K562 (cell line): ENCODE data around the gene SHISAL2A. TPM values are rescaled to one million over a fixed set of nuclear protein-coding genes. Genes with fewer than 3 reads are reported as not detected.

Experiments
- ATAC-seq: fragments of 200-7000 bp; cut with Tn5 transposase; 3 replicates; pipeline ENCODE4 v1.9.1; 2020; ENCODE audit warnings: moderate library complexity
- BruUV-seq: library from RNA; stranded (reverse); fragments of 400-500 nt; replicated peaks from 2 replicates; lab custom pipeline; 2021; lab: Mats Ljungman, UMichigan
- CTCF ChIA-PET: fragments of 300-600 bp; formaldehyde crosslinking; extraction: SDS; loops from one replicate; lab custom pipeline; 2021; ENCODE audit warnings: low intra/inter-chr PET ratio; lab: Yijun Ruan, JAX
- POLR2A ChIA-PET: fragments of 300-600, 350-650 bp; sonication (Branson Sonifier 250); formaldehyde crosslinking; extraction: SDS; loops from one replicate; lab custom pipeline; 2021; ENCODE audit warnings: antibody characterized with exemption, inconsistent platforms; lab: Yijun Ruan, JAX
- DNase-seq, 4 experiments: peaks; one replicate each; pipeline versions ENCODE4 v3.0.0 to v3.0.0-alpha.2; 2011 to 2018; ENCODE audit warnings: low spot score in 3 of 4, mixed read lengths in 3 of 4; ENCODE audit errors: extremely low read depth in 1 of 4
- FAIRE-seq: peaks from 2 replicates; lab custom pipeline; 2011; peaks lifted over from hg19 to GRCh38; lab: Jason Lieb, UNC
- H2AFZ ChIP-seq: 2 replicates; pipeline ENCODE4 v1.6.0; 2011; ENCODE audit warnings: low read depth, low read length, control low read depth, inconsistent platforms
- H3K27ac ChIP-seq: fragments of 200-600 bp; 3 replicates; pipeline ENCODE4 v1.8.0; 2011; ENCODE audit warnings: low read depth, mild to moderate bottlenecking, control low read depth, inconsistent platforms, low read length, moderate library complexity, mixed read lengths; ENCODE audit errors: extremely low read depth
- H3K27me3 ChIP-seq, 2 experiments: fragments of 300-600 bp in 1 of 2; 2 replicates in 1 of 2; 3 replicates in 1 of 2; pipeline versions ENCODE4 v1.6.0 to v1.8.0; 2011; ENCODE audit warnings: inconsistent platforms in 2 of 2, low read length in 2 of 2, mild to moderate bottlenecking in 1 of 2, mixed read lengths in 1 of 2, moderate library complexity in 1 of 2; ENCODE audit not compliant: control insufficient read depth in 2 of 2, insufficient read depth in 2 of 2
- H3K36me3 ChIP-seq: fragments of 300-600 bp; 3 replicates; pipeline ENCODE4 v1.8.0; 2011; ENCODE audit warnings: mild to moderate bottlenecking, low read length, inconsistent platforms; ENCODE audit not compliant: control insufficient read depth, insufficient read depth
- H3K4me1 ChIP-seq, 2 experiments: fragments of 200-600 bp in 1 of 2; replicated peaks in 1 of 2; 2 replicates in 1 of 2; 3 replicates in 1 of 2; pipeline versions ENCODE4 v1.5.1 to v1.8.0; 2011; ENCODE audit warnings: inconsistent platforms in 2 of 2, low read length in 2 of 2, mild to moderate bottlenecking in 1 of 2, mixed read lengths in 1 of 2, moderate library complexity in 1 of 2; ENCODE audit not compliant: control insufficient read depth in 2 of 2, insufficient read depth in 2 of 2
- H3K4me2 ChIP-seq: 2 replicates; pipeline ENCODE4 v1.6.1; 2011; ENCODE audit warnings: low read length, control low read depth, inconsistent platforms, mixed read lengths; ENCODE audit not compliant: insufficient read depth
- H3K4me3 ChIP-seq: fragments of 200-600 bp; sonication (generic), shearing (Covaris generic); 2 replicates; pipeline ENCODE4 v1.5.1; 2016; ENCODE audit warnings: control low read depth, inconsistent platforms
- H3K79me2 ChIP-seq: fragments of 200-600 bp; 3 replicates; pipeline ENCODE4 v1.8.0; 2011; ENCODE audit warnings: low read length, inconsistent platforms; ENCODE audit not compliant: control insufficient read depth, insufficient read depth
- H3K9ac ChIP-seq, 2 experiments: 2 replicates each; pipeline versions ENCODE4 v1.6.0 to v1.6.1; 2011; ENCODE audit warnings: low read depth in 2 of 2, low read length in 2 of 2, control low read depth in 1 of 2, inconsistent platforms in 1 of 2, mild to moderate bottlenecking in 1 of 2, mixed read lengths in 1 of 2; ENCODE audit not compliant: insufficient read depth in 1 of 2
- H3K9me1 ChIP-seq: one replicate; pipeline ENCODE4 v1.6.0; 2011; ENCODE audit warnings: inconsistent platforms, mild to moderate bottlenecking, low read length, moderate library complexity; ENCODE audit not compliant: control insufficient read depth, insufficient read depth
- H3K9me3 ChIP-seq: replicated peaks from 2 replicates; pipeline ENCODE4 v1.5.1; 2011; ENCODE audit warnings: low read depth, low read length, inconsistent platforms; ENCODE audit not compliant: control insufficient read depth, insufficient read depth
- H4K20me1 ChIP-seq: replicated peaks from 2 replicates; pipeline ENCODE4 v1.6.1; 2011; ENCODE audit warnings: low read length, inconsistent platforms, mixed read lengths; ENCODE audit not compliant: control insufficient read depth, insufficient read depth
- HMGN3 ChIP-seq: IDR thresholded peaks from 2 replicates; pipeline ENCODE4 v1.6.1; 2011; ENCODE audit warnings: borderline replicate concordance, low read depth, mild to moderate bottlenecking, mixed read lengths, low read length; ENCODE audit not compliant: insufficient read length; ENCODE audit errors: extremely low read depth
- KAT2B ChIP-seq: IDR thresholded peaks from one replicate; pipeline ENCODE4 v1.6.1; 2012; ENCODE audit warnings: low read depth, mild to moderate bottlenecking, control low read depth, inconsistent platforms, low read length, moderate library complexity
- PCBP1 ChIP-seq: fragments of 200-400 bp; formaldehyde crosslinking; IDR thresholded peaks from 2 replicates; pipeline ENCODE4 v1.6.1; 2018; ENCODE audit warnings: mild to moderate bottlenecking, low read depth, low read length; ENCODE audit not compliant: poor library complexity, severe bottlenecking
- PHF8 ChIP-seq: fragments of 200-600 bp; sonication (generic); IDR thresholded peaks from 2 replicates; pipeline ENCODE4 v1.6.1; 2012; ENCODE audit warnings: mixed run types, mild to moderate bottlenecking, inconsistent platforms, low read length, moderate library complexity, borderline replicate concordance
- POLR3A ChIP-seq: IDR thresholded peaks from 2 replicates; pipeline ENCODE4 v1.6.1; 2011; ENCODE audit warnings: borderline replicate concordance, mild to moderate bottlenecking, moderate library complexity; ENCODE audit not compliant: insufficient read length, insufficient read depth; ENCODE audit errors: extremely low read depth
- SAFB2 ChIP-seq: fragments of 200-400 bp; formaldehyde crosslinking; IDR thresholded peaks from 2 replicates; pipeline ENCODE4 v1.6.1; 2018; ENCODE audit warnings: borderline replicate concordance, low read length, low read depth, moderate library complexity; ENCODE audit not compliant: severe bottlenecking
- TEAD4 ChIP-seq, 2 experiments: sonication (generic) in 1 of 2; formaldehyde crosslinking in 1 of 2; IDR thresholded peaks; 2 replicates each; pipeline versions ENCODE4 v1.6.1 to v1.8.0; 2012 to 2022; ENCODE audit warnings: borderline replicate concordance in 1 of 2, inconsistent platforms in 1 of 2, low read length in 1 of 2, mild to moderate bottlenecking in 1 of 2, missing genetic modification reagents in 1 of 2
- ZNF175 ChIP-seq: fragments of 200-800 bp; sonication (Bioruptor generic); IDR thresholded peaks from 2 replicates; pipeline ENCODE4 v1.6.1; 2016; ENCODE audit warnings: low read depth, mild to moderate bottlenecking, missing genetic modification characterization, missing compliant biosample characterization
- ZNF347 ChIP-seq: fragments of 450-650 bp; formaldehyde crosslinking; IDR thresholded peaks from 2 replicates; pipeline ENCODE4 v1.4.0; 2020; ENCODE audit warnings: low read depth, mild to moderate bottlenecking, moderate library complexity
- WGBS: fragments of 100-300 bp; shearing (Covaris generic); methylation state at CpG from one replicate; pipeline ENCODE4 v1.1.6; 2016; ENCODE audit warnings: low coverage, mixed read lengths; ENCODE audit not compliant: insufficient coverage; ENCODE audit errors: missing lambda C conversion rate; 5-methylcytosine and 5-hydroxymethylcytosine counted together
- in situ Hi-C: fragments of 300-500 bp; cut with MboI; formaldehyde crosslinking; loops from 4 replicates; pipeline ENCODE4 v1.15.0; 2018; ENCODE audit warnings: inconsistent platforms, mixed read lengths
- intact Hi-C: fragments of 100-400 bp; cut with micrococcal nuclease; formaldehyde crosslinking; loops from 2 replicates; pipeline ENCODE4 v1.14.2; 2022
- polyA plus RNA-seq, 8 experiments: library from polyadenylated mRNA; depleted of rRNA in 4 of 8; stranded (reverse) in 5 of 8; unstranded in 3 of 8; fragments of >200 nt; fragmentation: Nextera tagmentation in 2 of 8; fragmentation: Illumina TruSeq in 1 of 8; extraction: Ambion mirVana in 2 of 8; extraction: Trizol in 1 of 8; gene quantifications; 2 replicates each; pipeline versions ENCODE4 v1.2.1 to v1.2.3, GENCODE V29; 2011 to 2014; ENCODE audit warnings: inconsistent platforms in 1 of 8, missing spikeins in 1 of 8
- total RNA-seq, 7 experiments: library from RNA; depleted of rRNA in 6 of 7; stranded (reverse); fragments of >200 nt in 6 of 7; fragmentation: Illumina TruSeq in 2 of 7; extraction: Trizol in 2 of 7; gene quantifications; 2 replicates each; pipeline versions ENCODE4 v1.2.1 to v1.2.3, GENCODE V29; 2011 to 2021; ENCODE audit warnings: low replicate concordance in 1 of 7
- TF ChIP-seq, protein P1 (sequence below): fragments of 250-450 bp; sonication (Bioruptor Pico); IDR thresholded peaks from 2 replicates; pipeline ENCODE4 v1.5.0; 2021; ENCODE audit warnings: mild to moderate bottlenecking, moderate library complexity
- TF ChIP-seq, protein P2 (sequence below): fragments of 450-650 bp; IDR thresholded peaks from 2 replicates; pipeline ENCODE4 v1.6.1; 2016

SHISAL2A gene
- total and polyA plus RNA-seq, 9 of the 15 experiments (the other 6 are each of a cell fraction or from before 2014, with no cell fraction given) = 0.11 TPM; not detected in 8

GRCh38 chr1:52697795-52698674 lies 65.1 kb downstream of the SHISAL2A start, which contains the start of gene COA7:
Gene COA7, minus strand, starts transcription at chr1:52698347. Its CDS starts 21 bp downstream, at chr1:52698326.
- Histone ChIP-seq H3K4me3 (peak within 1 kb of the TSS; percentile 82), H2AFZ (peak within 1 kb of the TSS; percentile 98), H3K9ac (peak within 1 kb of the TSS; percentile 92 to 99), H4K20me1 (no peaks in the 10 kb centered on the region), H3K4me2 (peak within 1 kb of the TSS; percentile 89), H3K27ac (peak within 1 kb of the TSS; percentile 96), H3K79me2 (peaks cover 56% of the 10 kb centered on the region), H3K36me3 (peaks cover 30% of the 10 kb centered on the region), H3K27me3 (no peaks in the 10 kb centered on the region), H3K9me3 (peaks cover 1% of the 10 kb centered on the region; the same call in 1 of the 2 replicates), H3K9me1 (no peaks in the 10 kb centered on the region), H3K4me1 (peaks cover 7 to 13% of the 10 kb centered on the region in 2 experiments; a peak in 4 of 5 replicates)
- peak; percentile 90 for ATAC-seq
- ChIA-PET POLR2A (interaction anchor here (0.9 to 2.4 kb wide), 5 partner anchors 9 to 332 kb away, joined by 3 to 18 read pairs (median 6); partner anchors contain the start of genes CC2D1B, ORC1 and PRPF38A), CTCF (interaction anchor here (0.7 kb wide), 2 partner anchors 90 to 128 kb away, joined by 3 read pairs; no protein-coding TSS in a partner anchor)
- no TSS peak for BruUV-seq
- FAIRE-seq = peak; percentile 75
- WGBS = under 1% methylated on average over 52 of the region's 68 CpGs
- in situ Hi-C loops = loop anchor here (25.0 kb wide), 1 partner anchor 561 kb away; the partner anchor contains the start of gene ZFYVE9
- peak; percentile 93 to 96 (median 94) for DNase-seq
- intact Hi-C loops = loop anchor here (5.0 kb wide), 1 partner anchor 144 kb away; the partner anchor contains the start of gene ZYG11A
- TF ChIP-seq, protein P1, sequence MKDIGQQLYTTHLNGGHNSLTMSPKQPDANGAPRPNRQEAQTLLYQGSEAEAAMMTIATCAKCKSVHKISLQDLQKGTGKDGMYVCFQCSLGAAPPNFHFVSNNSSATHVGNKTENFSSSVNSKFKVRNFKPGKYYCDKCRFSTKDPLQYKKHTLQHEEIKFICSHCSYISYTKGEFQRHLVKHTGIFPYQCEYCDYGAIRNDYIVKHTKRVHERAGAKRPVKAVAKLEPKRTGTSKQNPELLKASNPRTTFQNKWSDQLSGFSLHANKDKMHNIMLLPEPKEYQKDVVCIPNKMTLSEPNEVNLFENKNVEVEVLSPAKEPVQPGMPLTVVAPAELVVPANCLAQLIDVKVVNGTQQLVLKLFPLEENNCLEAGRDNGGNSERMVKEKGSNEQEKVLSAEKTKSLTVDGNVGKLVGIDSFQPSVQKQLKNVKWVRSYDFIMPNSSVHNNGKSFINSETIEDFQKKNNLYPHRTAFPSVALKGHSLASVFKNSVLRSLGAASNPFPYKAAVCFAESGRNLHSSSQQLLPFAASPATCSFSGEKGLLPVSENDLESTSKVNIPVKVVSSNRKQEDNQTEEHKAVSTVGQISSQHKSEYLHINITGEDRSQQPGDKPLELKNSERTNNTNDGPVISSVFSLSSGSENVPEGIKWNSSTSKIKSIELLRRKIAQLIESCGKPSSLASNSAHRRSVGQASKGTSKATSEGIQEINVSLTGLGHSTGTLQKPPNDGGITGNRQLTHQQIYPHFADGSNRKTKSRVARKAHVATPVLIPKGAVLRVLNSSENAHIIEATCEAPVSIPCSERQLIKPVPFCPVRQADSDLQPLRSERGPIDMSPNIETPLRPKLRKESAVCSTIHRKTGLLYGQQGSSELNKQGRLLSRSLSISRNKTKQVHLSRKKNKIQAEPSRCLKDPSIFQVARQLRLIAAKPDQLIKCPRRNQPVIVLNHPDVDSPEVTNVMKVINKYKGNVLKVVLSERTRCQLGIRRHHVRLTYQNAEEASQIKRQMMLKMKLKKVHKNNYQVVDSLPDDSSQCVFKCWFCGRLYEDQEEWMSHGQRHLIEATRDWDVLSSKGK (CRISPR knock-in tag) = no peak
- no peak for TF ChIP-seq HMGN3
- no peak for TF ChIP-seq POLR3A
- TF ChIP-seq TEAD4 (IDR thresholded peaks at IDR 0.05; ENCODE audit: low read length) = no peak; the same call in none of the 2 replicates
- TF ChIP-seq TEAD4 (CRISPR knock-in tag; IDR thresholded peaks at IDR 0.05; ENCODE audit: borderline replicate concordance) = 0 out of 2 replicates have a peak, but pooled peaks have one; percentile 62
- TF ChIP-seq PHF8 = peak; percentile 94
- no peak for TF ChIP-seq KAT2B
- TF ChIP-seq, protein P2, sequence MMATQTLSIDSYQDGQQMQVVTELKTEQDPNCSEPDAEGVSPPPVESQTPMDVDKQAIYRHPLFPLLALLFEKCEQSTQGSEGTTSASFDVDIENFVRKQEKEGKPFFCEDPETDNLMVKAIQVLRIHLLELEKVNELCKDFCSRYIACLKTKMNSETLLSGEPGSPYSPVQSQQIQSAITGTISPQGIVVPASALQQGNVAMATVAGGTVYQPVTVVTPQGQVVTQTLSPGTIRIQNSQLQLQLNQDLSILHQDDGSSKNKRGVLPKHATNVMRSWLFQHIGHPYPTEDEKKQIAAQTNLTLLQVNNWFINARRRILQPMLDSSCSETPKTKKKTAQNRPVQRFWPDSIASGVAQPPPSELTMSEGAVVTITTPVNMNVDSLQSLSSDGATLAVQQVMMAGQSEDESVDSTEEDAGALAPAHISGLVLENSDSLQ = peak; percentile 39; the same call in 1 of the 2 replicates
- no peak for TF ChIP-seq ZNF347 (CRISPR knock-in tag)
- TF ChIP-seq PCBP1 = no peak
- no peak for TF ChIP-seq SAFB2
- peak; percentile 52; the same call in 1 of the 2 replicates for TF ChIP-seq ZNF175 (CRISPR knock-in tag)
